Measurements from ENCODE around the gene DPM3.

DPM3 gene

DNA sequence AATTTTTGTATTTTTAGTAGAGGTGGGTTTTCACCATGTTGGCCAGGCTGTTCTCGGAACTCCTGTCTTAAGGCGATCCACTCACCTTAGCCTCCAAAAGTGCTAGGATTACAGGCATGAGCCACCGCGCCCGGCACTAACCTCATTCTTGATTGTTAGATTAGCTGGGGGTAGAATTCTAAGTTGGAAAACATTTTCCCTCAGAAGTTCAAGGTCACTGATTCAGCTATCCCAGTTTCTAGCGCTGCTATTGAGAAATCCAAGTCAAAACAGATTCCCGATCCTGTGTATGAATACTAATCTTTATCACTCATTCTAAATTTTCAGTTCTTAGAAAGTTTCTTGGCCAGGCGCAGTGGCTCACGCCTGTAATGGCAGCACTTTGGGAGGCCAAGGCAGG, 37.0 kb downstream of the DPM3 start:
- no peak for DNase-seq

DNA sequence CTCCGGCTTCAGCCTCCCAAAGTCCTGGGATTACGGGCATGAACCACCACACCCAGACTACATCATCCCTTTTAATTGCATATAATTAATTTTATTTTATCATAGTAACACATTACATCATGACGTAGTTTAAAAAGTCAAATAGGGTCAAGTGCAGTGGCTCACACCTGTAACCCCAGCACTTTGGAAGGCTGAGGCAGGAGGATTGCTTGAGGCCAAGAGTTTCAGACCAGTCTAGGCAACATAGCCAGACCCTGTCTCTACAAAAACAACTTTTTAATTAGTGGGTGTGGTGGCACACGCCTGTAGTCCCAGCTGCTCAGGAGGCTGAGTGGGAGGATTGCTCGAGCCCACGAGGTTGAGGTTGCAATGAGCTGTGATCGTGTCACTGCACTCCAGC, 41.0 kb downstream of the DPM3 start:
- no peak for DNase-seq

DNA sequence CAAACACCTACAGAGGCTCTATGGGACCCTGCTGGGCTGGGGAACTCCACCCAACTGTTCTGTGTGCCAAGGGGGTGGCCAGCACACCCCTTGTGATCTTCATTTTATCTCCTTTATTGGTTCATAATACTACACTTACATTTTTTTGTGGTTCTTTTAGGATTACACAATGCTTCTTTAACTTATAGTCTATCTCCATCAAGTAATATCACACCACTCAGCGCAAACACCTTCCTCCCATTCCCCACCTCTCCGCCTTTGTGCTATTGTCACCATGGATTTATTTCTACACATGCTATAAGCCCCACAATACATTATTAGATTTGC, 45.7 kb downstream of the DPM3 start:
- no peak for DNase-seq

DNA sequence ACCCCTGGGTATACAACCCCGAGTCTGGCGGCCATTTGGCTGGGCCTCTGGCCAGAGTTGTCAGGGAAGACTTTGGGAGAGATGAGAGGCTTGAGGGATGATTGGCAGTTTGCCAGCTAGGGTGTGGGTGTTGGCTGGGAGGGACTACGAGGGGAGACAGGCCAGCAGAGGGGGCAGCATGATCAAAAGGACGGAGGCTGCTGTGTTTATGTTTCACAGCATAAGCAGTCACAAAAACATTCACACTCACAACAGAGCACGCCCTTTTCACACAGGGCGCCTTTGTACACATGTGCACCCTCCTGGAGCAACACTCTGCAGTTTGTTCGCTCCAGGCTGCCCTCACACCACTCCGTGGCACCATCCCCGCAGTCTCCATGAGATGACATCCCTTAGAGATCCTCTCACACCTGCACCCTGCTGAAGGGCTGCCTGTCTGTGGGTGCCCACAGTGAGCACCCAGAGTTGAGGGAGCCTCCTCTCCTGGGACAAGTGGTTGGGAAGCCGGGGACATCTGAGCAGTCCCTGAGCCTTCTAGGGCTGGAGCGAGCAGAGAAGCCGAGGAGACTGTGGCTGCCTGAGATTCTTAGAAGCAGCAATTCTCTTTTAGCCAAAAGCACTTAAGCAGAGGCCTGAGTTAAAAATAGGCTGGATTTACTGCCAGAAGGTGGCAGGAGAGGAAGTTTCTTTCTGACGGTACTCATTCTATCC, 46.3 kb downstream of the DPM3 start:
- DNase-seq, result peak in 40 of 56 donors; percentile 19 to 76 (median 48)

DNA sequence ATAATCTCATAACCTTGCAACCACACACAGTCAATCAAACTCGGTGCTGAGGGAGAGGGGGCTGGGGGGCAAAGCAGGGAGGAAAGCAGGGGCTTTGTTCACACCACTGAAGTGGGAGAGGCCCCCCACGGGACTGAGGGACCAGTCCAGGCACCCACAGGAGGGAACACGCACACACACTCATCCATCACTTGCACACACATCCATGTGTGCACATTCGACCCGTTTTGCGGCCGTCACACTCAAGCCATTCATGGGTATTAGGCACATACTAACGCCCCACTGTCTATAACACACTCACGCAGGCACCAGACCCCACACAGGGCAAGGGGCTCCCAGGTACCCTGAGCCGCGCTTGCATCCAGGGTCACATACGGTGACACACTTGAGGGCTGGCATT, 47.7 kb downstream of the DPM3 start:
- no peak for DNase-seq

DNA sequence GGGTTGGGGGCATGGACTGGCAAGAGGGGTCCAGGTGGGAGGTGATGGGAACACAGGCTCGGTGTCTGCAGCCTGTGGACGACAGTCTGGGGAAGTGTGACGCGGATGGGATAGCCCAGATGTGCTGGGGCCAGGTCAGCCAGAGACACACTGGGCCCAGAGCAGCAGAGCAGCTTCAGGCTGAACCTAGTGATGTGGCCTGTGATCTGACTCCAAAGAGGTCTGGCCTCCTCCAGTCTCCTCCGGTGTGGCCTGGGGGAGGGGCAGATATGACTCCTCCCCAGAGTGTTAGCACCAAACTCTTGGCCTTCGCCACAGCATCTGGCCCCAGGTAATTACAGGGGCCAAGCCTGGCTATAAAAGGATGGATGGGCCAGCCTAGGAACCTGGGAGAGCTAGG, 48.2 kb downstream of the DPM3 start:
- no peak for DNase-seq

DNA sequence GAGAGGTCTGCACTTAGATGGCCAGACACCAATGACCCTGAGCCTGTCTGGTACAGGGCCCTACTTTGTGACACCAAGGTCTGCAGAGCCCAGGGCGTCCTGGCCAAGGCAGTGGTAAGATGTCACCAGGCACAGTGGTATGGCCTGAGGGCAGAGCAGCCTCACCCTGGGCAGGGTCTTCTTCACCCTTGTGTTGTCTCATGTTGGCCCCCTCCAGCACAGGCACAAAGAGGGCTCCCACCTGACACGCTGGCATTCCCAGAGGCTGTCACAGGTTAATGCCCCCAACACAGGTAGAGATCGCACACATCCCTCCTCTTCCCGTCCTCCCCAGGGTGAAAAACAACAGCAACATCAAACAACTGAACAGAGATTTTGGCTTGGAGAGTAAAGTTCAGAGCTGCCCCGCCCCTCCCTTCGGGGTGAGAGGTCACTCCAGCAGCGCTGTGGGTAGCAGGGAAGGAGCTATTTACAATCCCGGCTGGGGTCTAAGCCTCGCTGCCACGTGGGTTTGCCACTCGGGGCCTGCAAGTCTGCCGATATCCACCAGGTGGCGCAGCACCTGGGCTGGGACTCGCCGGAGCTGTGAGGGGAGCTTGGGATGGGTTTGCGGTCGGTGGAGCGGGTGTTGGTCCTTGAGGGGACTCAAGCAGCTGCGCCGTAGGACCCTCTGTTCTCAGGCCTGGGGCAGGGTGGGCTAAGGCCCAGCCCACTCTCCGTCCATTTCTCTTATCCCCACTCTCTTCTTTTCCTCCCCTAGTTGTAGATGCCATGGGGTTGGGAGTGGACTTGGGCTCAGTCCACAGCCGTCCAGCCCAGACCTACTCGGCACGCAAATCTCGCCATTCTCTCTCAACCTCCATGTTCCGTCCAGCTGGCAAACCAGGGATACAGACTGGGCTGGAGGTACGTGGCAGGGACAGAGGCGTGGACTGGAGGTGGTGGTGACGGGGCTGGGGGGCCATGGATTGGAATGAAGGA, 49.0 kb downstream of the DPM3 start:
- peak in 51 of 56 donors; percentile 28 to 86 (median 62) for DNase-seq
